Measurements from ENCODE around the gene PCDHGA5.
"Not testable (repeated sequence)": the region's sequence is repeated elsewhere in the genome, so short reads cannot be mapped to it uniquely, and the experiment has no call there.

PCDHGA5 gene

GRCh38 chr5:141414548-141415274 lies 50.7 kb downstream of the PCDHGA5 start:
- DNase-seq (ENCODE audit: low read depth): not testable (repeated sequence)

GRCh38 chr5:141415275-141415618 lies 51.3 kb downstream of the PCDHGA5 start:
- DNase-seq (ENCODE audit: low read depth): not testable (repeated sequence)
